ENCODE data around the gene SUMO1.

Gene SUMO1

GRCh38 chr2:202201220-202202160 is 36.9 kb downstream of the SUMO1 start:
- no peak for DNase-seq (ENCODE audit: low read depth)

GRCh38 chr2:202196727-202197126 is 41.7 kb downstream of the SUMO1 start:
- no peak for DNase-seq (ENCODE audit: low read depth)

- no peak for DNase-seq (ENCODE audit: low read depth)
Measured at GRCh38 chr2:202194418-202194817, 44.0 kb downstream of the SUMO1 start.

- DNase-seq (ENCODE audit: low read depth): peak; percentile 13
Measured at GRCh38 chr2:202193881-202194353, 44.5 kb downstream of the SUMO1 start.

GRCh38 chr2:202193305-202193704 is 45.1 kb downstream of the SUMO1 start:
- DNase-seq (ENCODE audit: low read depth): no peak

GRCh38 chr2:202187570-202187969 is 50.8 kb downstream of the SUMO1 start:
- no peak for DNase-seq (ENCODE audit: low read depth)

GRCh38 chr2:202186641-202187202 is 51.7 kb downstream of the SUMO1 start:
- no peak for DNase-seq (ENCODE audit: low read depth)

GRCh38 chr2:202185156-202185555 is 53.2 kb downstream of the SUMO1 start:
- no peak for DNase-seq (ENCODE audit: low read depth)

- DNase-seq (ENCODE audit: low read depth): no peak
Measured at GRCh38 chr2:202184557-202184956, 53.8 kb downstream of the SUMO1 start.

- peak; percentile 48 for DNase-seq (ENCODE audit: low read depth)
Measured at GRCh38 chr2:202178346-202178958, 59.9 kb downstream of the SUMO1 start.

GRCh38 chr2:202172439-202173211 is 65.8 kb downstream of the SUMO1 start:
- DNase-seq (ENCODE audit: low read depth): peak; percentile 12

- no peak for DNase-seq (ENCODE audit: low read depth)
Measured at GRCh38 chr2:202171241-202171825, 67.1 kb downstream of the SUMO1 start.

- no peak for DNase-seq (ENCODE audit: low read depth)
Measured at GRCh38 chr2:202169832-202170424, 68.5 kb downstream of the SUMO1 start.

GRCh38 chr2:202169131-202169530 is 69.3 kb downstream of the SUMO1 start:
- DNase-seq (ENCODE audit: low read depth): no peak

- peak; percentile 28 for DNase-seq (ENCODE audit: low read depth)
Measured at GRCh38 chr2:202165945-202166344, 72.5 kb downstream of the SUMO1 start.

GRCh38 chr2:202165208-202165607 is 73.2 kb downstream of the SUMO1 start:
- no peak for DNase-seq (ENCODE audit: low read depth)

GRCh38 chr2:202164411-202164810 is 74.0 kb downstream of the SUMO1 start:
- DNase-seq (ENCODE audit: low read depth): no peak

- DNase-seq (ENCODE audit: low read depth): no peak
Measured at GRCh38 chr2:202161151-202161835, 77.1 kb downstream of the SUMO1 start.

GRCh38 chr2:202158796-202159195 is 79.6 kb downstream of the SUMO1 start:
- peak; percentile 52 for DNase-seq (ENCODE audit: low read depth)

- no peak for DNase-seq (ENCODE audit: low read depth)
Measured at GRCh38 chr2:202157211-202157990, 81.0 kb downstream of the SUMO1 start.

Measured in fibroblast of gingiva (primary cell).